ENCODE results near the gene MMP10.

Gene MMP10

DNA sequence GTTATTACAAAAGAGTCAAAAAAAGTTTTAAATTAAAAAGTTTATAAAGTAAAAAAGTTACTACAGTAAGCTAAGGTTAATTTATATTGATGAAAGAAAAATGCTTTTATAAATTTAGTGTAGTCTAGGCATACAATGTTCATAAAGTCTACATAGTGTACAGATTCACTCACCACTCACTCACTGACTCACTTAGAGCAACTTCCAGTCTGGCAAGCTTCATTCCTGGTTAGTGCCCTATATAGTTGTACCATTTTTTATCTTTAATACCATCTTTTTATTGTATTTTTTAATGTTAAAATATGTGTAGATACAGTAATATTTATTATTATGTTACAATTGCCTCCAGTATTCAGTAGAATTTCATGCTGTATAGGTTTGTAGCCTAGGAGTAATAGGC is 2.6 kb upstream of the MMP10 start:
- Histone ChIP-seq H3K36me3 (ENCODE audit: control insufficient read depth in 2 of 2, insufficient read depth in 2 of 2, low read length in 2 of 2) (no peaks in the 10 kb centered on the region), H3K27me3 (ENCODE audit: control insufficient read depth in 1 of 2, insufficient read depth in 2 of 2, low read length in 2 of 2) (no peaks in the 10 kb centered on the region), H3K9me3 (ENCODE audit: control insufficient read depth in 2 of 2, low read length in 2 of 2) (no peaks in the 10 kb centered on the region), H3K9ac (ENCODE audit: low read length in 2 of 2) (no peak overlapping the region), H3K4me3 (ENCODE audit: low read length in 2 of 2) (no peak overlapping the region), H3K27ac (ENCODE audit: low read length) (no peak overlapping the region), H3K4me1 (ENCODE audit: control insufficient read depth, insufficient read depth, low read length) (no peaks in the 10 kb centered on the region)

DNA sequence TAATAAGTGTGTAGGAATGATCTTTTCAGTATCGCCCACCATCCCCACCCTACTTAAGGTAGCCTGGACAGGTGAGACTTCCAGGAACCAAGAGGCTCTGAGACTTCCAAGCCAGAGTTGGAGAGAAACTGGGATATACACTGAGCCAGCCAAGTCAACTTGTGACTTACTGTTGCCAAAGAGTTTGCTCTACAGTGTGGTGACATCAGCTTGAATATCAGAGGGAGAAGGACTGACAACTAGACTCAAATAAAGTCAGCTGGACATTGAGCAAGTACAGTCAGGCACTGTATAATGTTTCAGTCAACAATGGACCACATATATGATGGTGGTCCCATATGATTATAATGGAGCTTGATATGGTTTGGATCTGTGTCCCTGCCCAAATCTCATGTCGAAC is 1.2 kb upstream of the MMP10 start:
- Histone ChIP-seq H3K36me3 (ENCODE audit: control insufficient read depth in 2 of 2, insufficient read depth in 2 of 2, low read length in 2 of 2) (no peaks in the 10 kb centered on the region), H3K27ac (ENCODE audit: low read length) (no peak overlapping the region), H3K27me3 (ENCODE audit: control insufficient read depth in 1 of 2, insufficient read depth in 2 of 2, low read length in 2 of 2) (no peaks in the 10 kb centered on the region), H3K4me3 (ENCODE audit: low read length in 2 of 2) (no peak overlapping the region), H3K9ac (ENCODE audit: low read length in 2 of 2) (no peak overlapping the region), H3K9me3 (ENCODE audit: control insufficient read depth in 2 of 2, low read length in 2 of 2) (no peaks in the 10 kb centered on the region), H3K4me1 (ENCODE audit: control insufficient read depth, insufficient read depth, low read length) (no peaks in the 10 kb centered on the region)

DNA sequence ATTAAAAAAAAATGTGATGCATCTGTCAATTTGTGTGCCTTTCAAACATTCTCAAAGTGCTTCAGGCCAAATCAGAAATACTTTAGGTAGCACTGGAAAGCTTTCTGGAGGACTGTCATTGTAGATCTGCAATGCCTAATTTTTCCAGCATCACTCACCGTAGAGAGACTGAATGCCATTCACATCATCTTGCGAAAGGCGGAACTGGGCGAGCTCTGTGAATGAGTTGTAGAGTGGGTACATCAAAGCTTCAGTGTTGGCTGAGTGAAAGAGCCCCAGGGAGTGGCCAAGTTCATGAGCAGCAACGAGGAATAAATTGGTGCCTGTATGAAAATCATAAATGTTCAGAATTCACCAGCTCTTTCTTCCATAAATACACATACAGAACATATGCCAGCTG is 4.0 kb downstream of the MMP10 start:
- no peak overlapping the region for H3K9ac ChIP-seq (ENCODE audit: low read length in 2 of 2)
- H3K27me3 ChIP-seq (ENCODE audit: control insufficient read depth in 1 of 2, insufficient read depth in 2 of 2, low read length in 2 of 2) = no peaks in the 10 kb centered on the region
- no peaks in the 10 kb centered on the region for H3K9me3 ChIP-seq (ENCODE audit: control insufficient read depth in 2 of 2, low read length in 2 of 2)
- no peak overlapping the region for H3K4me3 ChIP-seq (ENCODE audit: low read length in 2 of 2)
- no peaks in the 10 kb centered on the region for H3K4me1 ChIP-seq (ENCODE audit: control insufficient read depth, insufficient read depth, low read length)
- no peak overlapping the region for H3K27ac ChIP-seq (ENCODE audit: low read length)
- no peaks in the 10 kb centered on the region for H3K36me3 ChIP-seq (ENCODE audit: control insufficient read depth in 2 of 2, insufficient read depth in 2 of 2, low read length in 2 of 2)

DNA sequence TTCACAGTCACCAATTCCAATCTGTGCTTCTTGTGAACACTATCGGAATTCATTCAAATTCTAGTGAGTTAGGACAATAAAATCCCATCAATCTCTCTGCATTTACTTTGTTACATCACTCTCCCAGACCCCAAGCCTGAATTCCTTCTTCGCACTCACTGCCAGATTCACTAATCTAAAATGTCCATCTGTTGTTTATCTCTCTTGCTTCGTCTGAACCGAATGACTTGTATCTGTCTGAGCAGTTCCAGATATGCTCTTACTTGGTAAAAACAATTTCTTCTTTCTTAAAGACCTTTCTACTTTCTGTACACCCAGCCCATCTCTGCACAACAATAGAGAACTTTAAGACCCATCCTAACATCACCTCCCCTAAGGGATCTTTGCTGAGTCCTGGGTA is 7.0 kb downstream of the MMP10 start:
- H3K36me3 ChIP-seq (ENCODE audit: control insufficient read depth in 2 of 2, insufficient read depth in 2 of 2, low read length in 2 of 2) = no peaks in the 10 kb centered on the region
- no peak overlapping the region for H3K27ac ChIP-seq (ENCODE audit: low read length)

DNA sequence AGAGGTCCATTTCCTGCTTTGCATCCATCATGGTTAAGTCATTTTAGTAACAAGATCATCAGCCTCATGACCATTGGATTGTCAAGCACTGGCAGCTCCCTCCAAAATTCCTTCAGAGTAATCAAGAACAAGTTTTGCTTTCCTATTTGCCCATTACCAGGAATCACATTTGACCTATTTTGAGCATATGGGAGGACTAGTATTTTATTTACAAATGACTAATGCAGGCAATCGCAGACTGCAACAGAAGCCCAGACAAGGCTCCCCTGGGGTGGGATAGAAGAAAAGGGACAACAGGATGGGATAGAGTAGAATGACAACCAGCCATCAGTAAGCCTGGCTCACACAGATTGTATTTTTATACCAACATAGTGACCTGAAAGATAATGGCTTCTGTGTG is 9.1 kb downstream of the MMP10 start:
- no peaks in the 10 kb centered on the region for H3K36me3 ChIP-seq (ENCODE audit: control insufficient read depth in 2 of 2, insufficient read depth in 2 of 2, low read length in 2 of 2)

More for the DNA sequence above, 7.0 kb downstream of the MMP10 start:
- Histone ChIP-seq H3K4me1 (ENCODE audit: control insufficient read depth, insufficient read depth, low read length) (no peaks in the 10 kb centered on the region), H3K9me3 (ENCODE audit: control insufficient read depth in 2 of 2, low read length in 2 of 2) (no peaks in the 10 kb centered on the region), H3K9ac (ENCODE audit: low read length in 2 of 2) (no peak overlapping the region), H3K4me3 (ENCODE audit: low read length in 2 of 2) (no peak overlapping the region), H3K27me3 (ENCODE audit: control insufficient read depth in 1 of 2, insufficient read depth in 2 of 2, low read length in 2 of 2) (no peaks in the 10 kb centered on the region)

DNA sequence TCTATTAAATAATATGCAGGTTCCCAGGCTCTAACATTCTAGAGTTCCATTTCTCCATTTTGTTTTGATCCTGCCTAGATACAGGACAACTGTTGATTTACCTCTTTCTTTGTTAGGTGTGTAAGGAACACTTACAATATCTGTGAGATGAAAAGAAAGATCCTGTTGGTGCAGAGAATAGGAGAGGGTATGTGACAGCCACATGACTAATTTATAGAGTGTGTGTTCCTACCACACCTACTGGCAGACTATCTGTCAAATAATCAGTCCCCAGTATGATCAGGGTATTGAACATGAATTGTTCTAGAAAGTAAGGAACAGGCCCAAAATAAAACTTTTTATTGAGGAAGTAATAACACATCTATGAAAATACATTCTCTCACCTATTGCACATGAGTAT is 10.2 kb downstream of the MMP10 start:
- H3K9ac ChIP-seq (ENCODE audit: low read length in 2 of 2) = no peak overlapping the region
- H3K27ac ChIP-seq (ENCODE audit: low read length) = no peak overlapping the region
- H3K9me3 ChIP-seq (ENCODE audit: control insufficient read depth in 2 of 2, low read length in 2 of 2) = no peaks in the 10 kb centered on the region
- H3K27me3 ChIP-seq (ENCODE audit: control insufficient read depth in 1 of 2, insufficient read depth in 2 of 2, low read length in 2 of 2) = no peaks in the 10 kb centered on the region
- no peaks in the 10 kb centered on the region for H3K36me3 ChIP-seq (ENCODE audit: control insufficient read depth in 2 of 2, insufficient read depth in 2 of 2, low read length in 2 of 2)
- H3K4me1 ChIP-seq (ENCODE audit: control insufficient read depth, insufficient read depth, low read length) = no peaks in the 10 kb centered on the region
- H3K4me3 ChIP-seq (ENCODE audit: low read length in 2 of 2) = no peak overlapping the region

More for the DNA sequence above, 9.1 kb downstream of the MMP10 start:
- Histone ChIP-seq H3K27ac (ENCODE audit: low read length) (no peak overlapping the region), H3K27me3 (ENCODE audit: control insufficient read depth in 1 of 2, insufficient read depth in 2 of 2, low read length in 2 of 2) (no peaks in the 10 kb centered on the region), H3K9me3 (ENCODE audit: control insufficient read depth in 2 of 2, low read length in 2 of 2) (no peaks in the 10 kb centered on the region), H3K9ac (ENCODE audit: low read length in 2 of 2) (no peak overlapping the region), H3K4me3 (ENCODE audit: low read length in 2 of 2) (no peak overlapping the region), H3K4me1 (ENCODE audit: control insufficient read depth, insufficient read depth, low read length) (no peaks in the 10 kb centered on the region)

DNA sequence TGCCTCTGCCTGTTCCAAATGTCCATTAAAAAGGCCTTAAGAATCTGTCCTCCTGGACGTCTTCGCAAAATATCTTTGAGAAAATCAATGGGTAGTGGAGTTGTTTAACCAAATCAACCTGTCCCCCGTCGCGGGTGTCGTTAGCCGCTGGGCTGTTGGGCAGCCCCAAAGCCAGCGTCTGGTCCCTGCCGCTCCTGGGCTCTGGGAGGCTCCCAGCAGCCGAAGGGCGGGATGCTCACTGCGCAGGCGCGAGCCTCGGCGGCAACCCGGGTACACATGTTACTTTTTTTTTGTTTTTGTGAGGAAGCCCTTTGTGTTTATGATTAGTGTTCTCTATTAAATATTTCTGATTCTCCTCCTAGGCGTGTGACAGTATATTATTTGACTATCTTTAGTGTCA is 12.6 kb downstream of the MMP10 start:
- Histone ChIP-seq H3K27ac (ENCODE audit: low read length) (no peak overlapping the region), H3K9me3 (ENCODE audit: control insufficient read depth in 2 of 2, low read length in 2 of 2) (no peaks in the 10 kb centered on the region), H3K9ac (ENCODE audit: low read length in 2 of 2) (no peak overlapping the region), H3K27me3 (ENCODE audit: control insufficient read depth in 1 of 2, insufficient read depth in 2 of 2, low read length in 2 of 2) (no peaks in the 10 kb centered on the region), H3K36me3 (ENCODE audit: control insufficient read depth in 2 of 2, insufficient read depth in 2 of 2, low read length in 2 of 2) (no peaks in the 10 kb centered on the region), H3K4me1 (ENCODE audit: control insufficient read depth, insufficient read depth, low read length) (no peaks in the 10 kb centered on the region), H3K4me3 (ENCODE audit: low read length in 2 of 2) (no peak overlapping the region)

DNA sequence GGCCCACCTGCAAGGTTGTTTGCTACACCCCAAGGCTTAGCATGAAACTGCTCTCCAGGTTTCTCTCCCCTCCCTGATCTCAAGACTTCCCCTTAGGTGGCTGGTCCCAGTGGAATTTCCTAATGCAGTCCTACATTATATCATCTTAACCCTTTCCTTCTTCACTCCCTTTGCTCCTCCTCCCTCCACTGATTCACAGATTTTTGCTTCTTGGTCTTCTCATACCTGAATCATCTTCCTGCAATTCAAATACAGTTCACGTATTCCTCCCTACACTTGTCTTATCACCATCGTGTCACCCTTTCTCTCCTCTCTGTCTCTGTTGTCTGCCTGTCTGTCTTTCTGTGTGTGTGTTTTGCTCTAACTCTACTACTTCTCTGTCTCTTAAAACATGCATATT is 17.0 kb downstream of the MMP10 start:
- no peaks in the 10 kb centered on the region for H3K4me1 ChIP-seq (ENCODE audit: control insufficient read depth, insufficient read depth, low read length)
- H3K27ac ChIP-seq (ENCODE audit: low read length) = no peak overlapping the region
- no peak overlapping the region for H3K9ac ChIP-seq (ENCODE audit: low read length in 2 of 2)
- no peaks in the 10 kb centered on the region for H3K36me3 ChIP-seq (ENCODE audit: control insufficient read depth in 2 of 2, insufficient read depth in 2 of 2, low read length in 2 of 2)
- no peaks in the 10 kb centered on the region for H3K27me3 ChIP-seq (ENCODE audit: control insufficient read depth in 1 of 2, insufficient read depth in 2 of 2, low read length in 2 of 2)
- H3K4me3 ChIP-seq (ENCODE audit: low read length in 2 of 2) = no peak overlapping the region
- no peaks in the 10 kb centered on the region for H3K9me3 ChIP-seq (ENCODE audit: control insufficient read depth in 2 of 2, low read length in 2 of 2)

DNA sequence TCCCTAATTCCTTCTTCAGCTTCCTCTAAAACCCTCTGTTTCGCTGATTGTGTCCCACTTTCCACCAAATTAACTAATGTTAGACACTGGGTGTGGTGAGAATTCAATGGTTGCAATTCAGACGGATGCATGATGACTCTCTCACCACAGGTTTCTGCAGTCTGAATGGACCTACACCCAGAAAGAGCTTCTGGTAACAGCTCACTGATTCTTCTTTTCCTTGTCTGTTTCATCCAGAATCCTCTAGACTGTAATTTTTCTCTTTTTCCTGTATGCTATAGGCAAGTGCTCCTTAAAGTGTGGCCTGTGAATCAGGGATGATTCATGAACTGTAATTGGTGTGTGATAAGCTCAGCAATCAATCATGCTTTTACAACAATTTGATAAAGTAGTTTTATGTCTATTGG is 18.1 kb downstream of the MMP10 start:
- H3K9ac ChIP-seq (ENCODE audit: low read length in 2 of 2) = no peak overlapping the region
- H3K4me3 ChIP-seq (ENCODE audit: low read length in 2 of 2) = no peak overlapping the region
- H3K27ac ChIP-seq (ENCODE audit: low read length) = no peak overlapping the region
- H3K9me3 ChIP-seq (ENCODE audit: control insufficient read depth in 2 of 2, low read length in 2 of 2) = no peaks in the 10 kb centered on the region
- no peaks in the 10 kb centered on the region for H3K27me3 ChIP-seq (ENCODE audit: control insufficient read depth in 1 of 2, insufficient read depth in 2 of 2, low read length in 2 of 2)
- no peaks in the 10 kb centered on the region for H3K4me1 ChIP-seq (ENCODE audit: control insufficient read depth, insufficient read depth, low read length)
- H3K36me3 ChIP-seq (ENCODE audit: control insufficient read depth in 2 of 2, insufficient read depth in 2 of 2, low read length in 2 of 2) = no peaks in the 10 kb centered on the region

DNA sequence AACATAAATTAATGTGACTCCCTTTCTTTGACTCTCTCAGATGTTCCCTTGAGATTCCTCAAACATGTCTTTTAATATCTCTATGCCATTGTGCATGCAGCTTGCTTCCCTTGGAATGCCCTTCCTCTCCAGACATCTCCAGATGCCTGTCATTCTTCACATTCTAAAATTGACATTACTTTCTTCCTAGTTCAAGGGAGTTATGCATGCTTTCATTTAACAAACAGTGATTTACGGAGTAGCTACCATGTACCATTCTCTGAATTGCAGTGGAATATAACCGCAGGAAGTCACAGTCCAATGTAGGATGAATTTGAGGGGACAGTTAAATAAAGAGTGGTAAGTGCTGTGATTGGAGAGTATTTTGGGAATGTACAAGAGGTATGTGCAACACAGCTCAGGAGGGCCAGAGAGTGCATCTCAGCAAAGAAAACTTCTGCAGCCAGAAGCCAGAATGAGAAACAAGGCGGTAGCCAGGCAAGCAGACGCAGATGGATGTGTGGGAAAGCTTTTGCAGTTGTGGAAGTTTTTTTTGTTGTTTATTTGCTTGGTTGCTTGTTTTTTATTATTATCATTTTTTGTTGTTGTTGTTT is 18.7 kb downstream of the MMP10 start:
- Histone ChIP-seq H3K27me3 (ENCODE audit: control insufficient read depth in 1 of 2, insufficient read depth in 2 of 2, low read length in 2 of 2) (no peaks in the 10 kb centered on the region), H3K9me3 (ENCODE audit: control insufficient read depth in 2 of 2, low read length in 2 of 2) (no peaks in the 10 kb centered on the region), H3K36me3 (ENCODE audit: control insufficient read depth in 2 of 2, insufficient read depth in 2 of 2, low read length in 2 of 2) (no peaks in the 10 kb centered on the region), H3K27ac (ENCODE audit: low read length) (no peak overlapping the region), H3K9ac (ENCODE audit: low read length in 2 of 2) (no peak overlapping the region), H3K4me1 (ENCODE audit: control insufficient read depth, insufficient read depth, low read length) (no peaks in the 10 kb centered on the region), H3K4me3 (ENCODE audit: low read length in 2 of 2) (no peak overlapping the region)

DNA sequence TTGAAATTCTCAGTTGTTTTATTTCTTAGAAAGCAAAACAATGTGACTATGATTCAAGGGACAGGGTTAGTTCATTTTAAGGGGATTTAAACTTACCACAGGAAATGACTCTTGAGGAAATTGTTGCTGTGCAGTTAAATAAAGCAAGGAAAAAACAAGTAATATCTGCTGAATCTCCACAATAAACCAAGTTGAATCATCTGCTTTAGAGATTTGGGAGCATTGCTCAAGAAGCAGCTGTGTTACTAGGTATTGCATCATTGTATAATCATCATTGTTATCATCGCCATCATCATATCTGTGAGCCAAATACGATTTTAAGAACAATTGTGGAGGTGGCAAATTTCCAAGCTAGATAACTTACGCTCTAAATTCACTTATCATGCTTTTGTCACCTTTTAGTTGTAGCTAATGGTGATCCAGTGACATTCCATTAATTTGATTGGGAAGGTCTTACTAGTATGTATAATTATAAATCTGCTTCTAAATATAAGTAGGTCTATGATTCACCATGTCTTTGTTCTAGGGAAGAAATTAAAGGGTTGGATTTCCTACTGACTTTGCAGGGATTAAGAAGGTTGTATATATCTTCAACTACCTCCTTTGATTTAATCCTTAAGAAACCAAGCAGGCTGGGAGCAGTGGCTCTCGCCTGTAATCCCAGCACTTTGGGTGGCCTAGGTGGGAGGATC is 19.9 kb downstream of the MMP10 start:
- H3K4me1 ChIP-seq (ENCODE audit: control insufficient read depth, insufficient read depth, low read length) = no peaks in the 10 kb centered on the region
- H3K27me3 ChIP-seq (ENCODE audit: control insufficient read depth in 1 of 2, insufficient read depth in 2 of 2, low read length in 2 of 2) = no peaks in the 10 kb centered on the region
- H3K36me3 ChIP-seq (ENCODE audit: control insufficient read depth in 2 of 2, insufficient read depth in 2 of 2, low read length in 2 of 2) = no peaks in the 10 kb centered on the region
- no peak overlapping the region for H3K9ac ChIP-seq (ENCODE audit: low read length in 2 of 2)
- no peaks in the 10 kb centered on the region for H3K9me3 ChIP-seq (ENCODE audit: control insufficient read depth in 2 of 2, low read length in 2 of 2)
- no peak overlapping the region for H3K27ac ChIP-seq (ENCODE audit: low read length)
- no peak overlapping the region for H3K4me3 ChIP-seq (ENCODE audit: low read length in 2 of 2)

Measured in stomach smooth muscle (tissue), 2 donors.